H1 (cell line): ENCODE data around the gene ENTPD2. TPM values are rescaled to one million over a fixed set of nuclear protein-coding genes. Genes with fewer than 3 reads are reported as not detected.

ENCODE experiments used
- CTBP2 ChIP-seq: IDR thresholded peaks from 2 replicates; pipeline ENCODE4 v1.7.0; 2011; ENCODE audit warnings: borderline replicate concordance, mild to moderate bottlenecking, moderate library complexity, mixed read lengths, low read length; ENCODE audit not compliant: insufficient read depth, insufficient read length
- polyA plus RNA-seq, 7 experiments: library from polyadenylated mRNA; depleted of rRNA in 3 of 7; stranded (reverse) in 5 of 7; unstranded in 2 of 7; fragments of >200 nt in 5 of 7; fragments of 200-250 nt in 2 of 7; gene quantifications; 1 replicate in 5 of 7; 2 replicates in 1 of 7; 4 replicates in 1 of 7; pipeline versions ENCODE4 v1.2.1 to v1.2.3, GENCODE V29; 2011 to 2013; ENCODE audit warnings: missing spikeins in 2 of 7, mixed read lengths in 2 of 7
- total RNA-seq: library from RNA; stranded (reverse); fragmentation: NEBNext Ultra II Directional; extraction: Animal tissue kit (Norgen Biotek cat#: 25700); gene quantifications from 2 replicates; pipeline ENCODE4 v1.2.1, GENCODE V29; 2021
- TF ChIP-seq, protein P1 (sequence below): IDR thresholded peaks from 2 replicates; pipeline ENCODE4 v1.6.1; 2012; ENCODE audit warnings: inconsistent platforms

Gene ENTPD2
- total and polyA plus RNA-seq, 2 of the 8 experiments (the other 6 are each of a cell fraction or from before 2014, with no cell fraction given), result 0.65 to 3.8 TPM

DNA sequence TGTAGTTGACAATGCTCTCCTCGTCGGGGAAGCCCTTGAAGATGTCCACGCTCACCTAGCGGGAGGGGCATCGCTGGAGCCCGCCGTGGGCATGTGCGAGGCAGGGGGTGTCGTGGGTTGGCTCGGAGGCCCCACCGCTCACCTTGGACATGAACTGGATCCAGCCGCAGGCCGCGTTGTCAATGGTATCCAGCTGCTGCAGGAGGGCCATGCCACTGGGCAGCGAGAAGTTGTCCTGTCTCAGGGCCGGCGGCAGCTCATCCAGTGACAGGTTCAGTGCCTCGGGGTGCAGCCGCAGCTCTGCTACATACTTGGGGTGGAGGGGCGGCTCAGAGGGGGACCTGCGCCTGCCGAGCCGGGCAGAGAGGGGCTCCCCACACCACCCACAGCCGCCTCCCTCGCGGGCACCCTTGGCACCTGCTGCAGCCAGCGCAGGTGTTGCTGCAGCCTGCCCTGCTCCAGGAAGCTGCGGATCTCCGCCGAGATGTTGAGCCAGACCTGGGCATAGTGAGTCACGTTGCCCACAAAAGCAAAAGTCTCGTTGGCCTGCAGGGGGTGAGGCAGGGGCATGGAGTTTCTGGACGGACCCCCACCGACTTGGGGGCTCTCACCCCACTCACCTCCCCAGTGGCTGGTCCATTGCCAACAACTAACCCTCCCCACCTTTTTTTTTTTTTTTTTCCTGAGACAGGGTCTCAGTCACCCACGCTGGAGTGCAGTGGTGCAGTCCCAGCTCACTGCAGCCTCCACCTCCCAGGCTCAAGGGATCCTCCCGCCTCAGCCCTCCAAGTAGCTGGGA, 34.9 kb downstream of the ENTPD2 start (continued):
- TF ChIP-seq, protein P1, sequence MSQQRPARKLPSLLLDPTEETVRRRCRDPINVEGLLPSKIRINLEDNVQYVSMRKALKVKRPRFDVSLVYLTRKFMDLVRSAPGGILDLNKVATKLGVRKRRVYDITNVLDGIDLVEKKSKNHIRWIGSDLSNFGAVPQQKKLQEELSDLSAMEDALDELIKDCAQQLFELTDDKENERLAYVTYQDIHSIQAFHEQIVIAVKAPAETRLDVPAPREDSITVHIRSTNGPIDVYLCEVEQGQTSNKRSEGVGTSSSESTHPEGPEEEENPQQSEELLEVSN, result no peak
- no peak for TF ChIP-seq CTBP2
